HEK293T (cell line): ENCODE measurements around the gene EIF3F.

Experiments used
- CTCF ChIA-PET: fragments of 350-600 bp; formaldehyde crosslinking; extraction: SDS; loops from one replicate; lab custom pipeline; 2021; ENCODE audit warnings: antibody characterized with exemption, inconsistent platforms; lab: Yijun Ruan, JAX
- POLR2A ChIA-PET: fragments of 350-600 bp; formaldehyde crosslinking; extraction: SDS; loops from one replicate; lab custom pipeline; 2020; ENCODE audit warnings: antibody characterized with exemption, inconsistent platforms; lab: Yijun Ruan, JAX
- DNase-seq: peaks from one replicate; pipeline ENCODE4 v3.0.0; 2012; ENCODE audit warnings: mixed read lengths; ENCODE audit errors: extremely low spot score
- ARNT ChIP-seq: fragments of 450-650 bp; IDR thresholded peaks from 2 replicates; pipeline ENCODE4 v1.6.1; 2017; ENCODE audit warnings: mild to moderate bottlenecking
- BHLHE40 ChIP-seq: fragments of 450-650 bp; IDR thresholded peaks from 2 replicates; pipeline ENCODE4 v1.6.1; 2016; ENCODE audit warnings: mild to moderate bottlenecking, moderate library complexity, borderline replicate concordance
- CTBP1 ChIP-seq: fragments of 450-650 bp; IDR thresholded peaks from 2 replicates; pipeline ENCODE4 v1.6.1; 2016; ENCODE audit warnings: borderline replicate concordance
- ELF4 ChIP-seq: fragments of 450-650 bp; IDR thresholded peaks from 2 replicates; pipeline ENCODE4 v1.6.1; 2017; ENCODE audit warnings: antibody characterized with exemption
- FOXA1 ChIP-seq: fragments of 450-650 bp; IDR thresholded peaks from 2 replicates; pipeline ENCODE4 v1.6.1; 2016; ENCODE audit warnings: mild to moderate bottlenecking
- FOXK2 ChIP-seq: fragments of 450-650 bp; IDR thresholded peaks from 2 replicates; pipeline ENCODE4 v1.6.1; 2016; ENCODE audit warnings: mild to moderate bottlenecking
- FOXM1 ChIP-seq: fragments of 450-650 bp; IDR thresholded peaks from 2 replicates; pipeline ENCODE4 v1.6.1; 2017; ENCODE audit warnings: mild to moderate bottlenecking, borderline replicate concordance
- HDGF ChIP-seq: fragments of 450-650 bp; IDR thresholded peaks from 2 replicates; pipeline ENCODE4 v1.6.1; 2017; ENCODE audit warnings: antibody characterized with exemption, borderline replicate concordance
- L3MBTL2 ChIP-seq: fragments of 450-650 bp; conservative IDR thresholded peaks from 2 replicates; pipeline ENCODE4 v1.6.1; 2016; ENCODE audit warnings: mild to moderate bottlenecking
- LEF1 ChIP-seq: fragments of 450-650 bp; IDR thresholded peaks from 2 replicates; pipeline ENCODE4 v1.6.1; 2017; ENCODE audit warnings: mild to moderate bottlenecking, borderline replicate concordance
- NFRKB ChIP-seq: fragments of 450-650 bp; IDR thresholded peaks from 2 replicates; pipeline ENCODE4 v1.6.1; 2016; ENCODE audit warnings: mild to moderate bottlenecking, moderate library complexity
- SP1 ChIP-seq: fragments of 450-650 bp; IDR thresholded peaks from 2 replicates; pipeline ENCODE4 v1.6.1; 2017
- SUZ12 ChIP-seq: fragments of 450-650 bp; IDR thresholded peaks from 2 replicates; pipeline ENCODE4 v1.6.1; 2016; ENCODE audit warnings: mild to moderate bottlenecking
- TARDBP ChIP-seq: fragments of 450-650 bp; IDR thresholded peaks from 2 replicates; pipeline ENCODE4 v1.6.1; 2016
- ZNF384 ChIP-seq: fragments of 450-650 bp; IDR thresholded peaks from 2 replicates; pipeline ENCODE4 v1.6.1; 2016
- TF ChIP-seq, protein P1 (sequence below): fragments of 450-650 bp; IDR thresholded peaks from 2 replicates; pipeline ENCODE4 v1.6.1; 2016

The EIF3F gene

GRCh38 chr11:7964873-7965272, 22.3 kb upstream of the EIF3F start:
- ChIA-PET CTCF (no interaction called here), POLR2A (no interaction called here)
- no peak for TF ChIP-seq ZNF384
- TF ChIP-seq FOXA1 = no peak
- TF ChIP-seq ELF4 = no peak
- TF ChIP-seq, protein P1, sequence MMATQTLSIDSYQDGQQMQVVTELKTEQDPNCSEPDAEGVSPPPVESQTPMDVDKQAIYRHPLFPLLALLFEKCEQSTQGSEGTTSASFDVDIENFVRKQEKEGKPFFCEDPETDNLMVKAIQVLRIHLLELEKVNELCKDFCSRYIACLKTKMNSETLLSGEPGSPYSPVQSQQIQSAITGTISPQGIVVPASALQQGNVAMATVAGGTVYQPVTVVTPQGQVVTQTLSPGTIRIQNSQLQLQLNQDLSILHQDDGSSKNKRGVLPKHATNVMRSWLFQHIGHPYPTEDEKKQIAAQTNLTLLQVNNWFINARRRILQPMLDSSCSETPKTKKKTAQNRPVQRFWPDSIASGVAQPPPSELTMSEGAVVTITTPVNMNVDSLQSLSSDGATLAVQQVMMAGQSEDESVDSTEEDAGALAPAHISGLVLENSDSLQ = no peak
- TF ChIP-seq FOXM1 = no peak
- TF ChIP-seq BHLHE40 = no peak
- no peak for TF ChIP-seq ARNT
- no peak for TF ChIP-seq FOXK2
- TF ChIP-seq SUZ12 = no peak
- no peak for TF ChIP-seq LEF1
- no peak for TF ChIP-seq CTBP1
- TF ChIP-seq TARDBP = no peak
- no peak for TF ChIP-seq SP1
- no peak for TF ChIP-seq HDGF
- no peak for TF ChIP-seq NFRKB
- no peak for TF ChIP-seq L3MBTL2
- no peak for DNase-seq

- ChIA-PET CTCF (no interaction called here), POLR2A (no interaction called here)
- DNase-seq = no peak
- TF ChIP-seq FOXA1 (no peak), SUZ12 (no peak), ARNT (no peak), ZNF384 (no peak), TARDBP (no peak), BHLHE40 (no peak), CTBP1 (no peak), LEF1 (no peak), ELF4 (no peak), HDGF (no peak), FOXK2 (no peak), NFRKB (no peak), SP1 (no peak), FOXM1 (no peak), L3MBTL2 (no peak)
- TF ChIP-seq, protein P1 = no peak
Measured at GRCh38 chr11:7965386-7965785, 21.8 kb upstream of the EIF3F start, which contains the start of gene NLRP10. Gene NLRP10 (minus strand): TSS chr11:7965447. CDS start chr11:7963495, 1,952 bp downstream.

DNA sequence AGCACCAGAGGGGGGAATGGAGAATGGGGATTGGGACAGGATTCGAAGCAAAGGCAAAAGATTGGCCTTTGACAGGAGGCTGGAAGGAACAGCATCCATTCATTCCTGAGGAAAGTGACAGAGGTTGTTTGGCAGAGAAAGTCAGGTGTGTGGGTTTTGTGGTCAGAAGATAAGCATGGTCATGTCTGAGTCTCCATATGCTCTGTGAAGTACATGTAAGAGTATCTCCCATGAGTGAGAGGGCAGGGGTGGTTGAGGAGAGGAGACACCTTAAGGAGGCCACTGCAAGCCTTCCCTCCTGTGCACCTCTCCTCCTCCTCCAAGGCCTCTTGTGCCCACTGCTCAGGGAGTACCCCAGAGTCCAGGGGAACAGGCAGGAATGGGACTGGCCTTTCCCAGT, 20.0 kb upstream of the EIF3F start:
- no peak for DNase-seq
- TF ChIP-seq FOXA1 = no peak
- no peak for TF ChIP-seq LEF1
- TF ChIP-seq ELF4 = no peak
- TF ChIP-seq NFRKB = no peak
- TF ChIP-seq SP1 = no peak
- no peak for TF ChIP-seq SUZ12
- TF ChIP-seq FOXM1 = no peak
- no peak for TF ChIP-seq CTBP1
- TF ChIP-seq FOXK2 = no peak
- TF ChIP-seq, protein P1 = no peak
- TF ChIP-seq HDGF = no peak
- no peak for TF ChIP-seq ARNT
- TF ChIP-seq BHLHE40 = no peak
- no peak for TF ChIP-seq L3MBTL2
- CTCF ChIA-PET = no interaction called here
- POLR2A ChIA-PET = no interaction called here

DNA sequence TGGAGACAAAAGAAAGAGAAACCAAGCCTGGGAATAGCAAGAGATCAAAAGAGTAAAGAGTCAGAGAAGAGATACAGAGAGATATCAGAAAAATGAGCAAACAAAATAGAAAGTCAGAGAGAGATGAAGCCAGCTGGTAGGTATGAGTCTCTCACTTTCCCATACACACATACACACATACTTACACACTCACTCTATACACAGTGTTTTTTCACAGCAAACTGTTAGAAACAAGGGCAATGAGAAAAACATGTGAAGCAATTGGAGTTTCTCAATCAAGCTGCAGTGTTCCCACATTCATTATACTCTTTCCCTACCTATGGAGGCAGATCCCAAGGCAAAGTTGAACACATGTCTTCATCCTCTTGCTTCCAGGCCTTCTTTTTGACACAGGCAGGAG, 19.3 kb upstream of the EIF3F start:
- no peak for DNase-seq
- CTCF ChIA-PET = no interaction called here
- TF ChIP-seq CTBP1 (no peak), ARNT (no peak), SP1 (no peak), L3MBTL2 (no peak), FOXK2 (no peak), SUZ12 (no peak), ZNF384 (no peak), ELF4 (no peak)
- POLR2A ChIA-PET = no interaction called here

- CTCF ChIA-PET = interaction anchor here (0.6 to 1.1 kb wide), 3 partner anchors 12 to 30 kb away, joined by 3 to 5 read pairs (median 3); partner anchors contain the start of gene EIF3F
- POLR2A ChIA-PET = interaction anchor here (0.7 kb wide), 1 partner anchor 975 kb away, joined by 3 read pairs; no protein-coding TSS in a partner anchor
- no peak for TF ChIP-seq FOXK2
- no peak for TF ChIP-seq FOXM1
- TF ChIP-seq FOXA1 = no peak
- no peak for TF ChIP-seq BHLHE40
- no peak for TF ChIP-seq L3MBTL2
- TF ChIP-seq NFRKB = no peak
- no peak for TF ChIP-seq ARNT
- TF ChIP-seq, protein P1 = no peak
- TF ChIP-seq SP1 = no peak
- no peak for TF ChIP-seq CTBP1
- no peak for TF ChIP-seq SUZ12
- no peak for TF ChIP-seq ELF4
- no peak for TF ChIP-seq HDGF
- TF ChIP-seq LEF1 = no peak
- no peak for DNase-seq
Measured at GRCh38 chr11:7968686-7969085, 18.5 kb upstream of the EIF3F start.
